Kidney (tissue), 14 donors: ENCODE data around the gene GFER. TPM values are rescaled to one million over a fixed set of nuclear protein-coding genes. Genes with fewer than 3 reads are reported as not detected.

Experiments used
- DNase-seq, 5 donors: peaks; one replicate each; pipeline ENCODE4 v3.0.0-alpha.2; 2013 to 2020
- FAIRE-seq: peaks from 2 replicates; lab custom pipeline; 2012; peaks lifted over from hg19 to GRCh38; lab: Jason Lieb, UNC
- H3K27ac ChIP-seq, 2 donors: one replicate each; pipeline ENCODE4 v1.7.0; 2013; ENCODE audit warnings: low read depth in 2 of 2, low read length in 2 of 2, inconsistent platforms in 1 of 2
- H3K27me3 ChIP-seq: one replicate; pipeline ENCODE4 v1.7.1; 2013; ENCODE audit warnings: low read length, inconsistent platforms; ENCODE audit not compliant: control insufficient read depth, insufficient read depth
- H3K36me3 ChIP-seq, 3 donors: one replicate each; pipeline versions ENCODE4 v1.7.0 to v1.7.1; 2013; ENCODE audit warnings: low read length in 3 of 3, control low read depth in 1 of 3, inconsistent platforms in 1 of 3; ENCODE audit not compliant: insufficient read depth in 3 of 3, control insufficient read depth in 2 of 3
- H3K4me1 ChIP-seq, 3 donors: one replicate each; pipeline versions ENCODE4 v1.7.0 to v1.7.1; 2013; ENCODE audit warnings: low read length in 3 of 3, inconsistent platforms in 1 of 3, low read depth in 1 of 3; ENCODE audit not compliant: control insufficient read depth in 2 of 3, insufficient read depth in 2 of 3
- H3K4me3 ChIP-seq, 3 donors: one replicate each; pipeline versions ENCODE4 v1.7.0 to v1.8.1; 2013; ENCODE audit warnings: low read length in 3 of 3, control low read depth in 1 of 3, inconsistent platforms in 1 of 3
- H3K9ac ChIP-seq, 3 donors: one replicate each; pipeline versions ENCODE4 v1.7.0 to v1.7.1; 2013; ENCODE audit warnings: low read length in 3 of 3, control low read depth in 1 of 3, inconsistent platforms in 1 of 3
- H3K9me3 ChIP-seq, 3 donors: one replicate each; pipeline versions ENCODE4 v1.7.0 to v1.7.1; 2013; ENCODE audit warnings: low read length in 3 of 3, control low read depth in 1 of 3, inconsistent platforms in 1 of 3; ENCODE audit not compliant: control insufficient read depth in 2 of 3, insufficient read depth in 1 of 3
- intact Hi-C: fragments of 100-400 bp; cut with DNase I; formaldehyde crosslinking; loops from one replicate; pipeline ENCODE4 v1.11.1; 2022
- polyA plus RNA-seq: library from polyadenylated mRNA; stranded (reverse); fragments of 350-450 nt; fragmentation: Illumina TruSeq; extraction: RNeasy Lipid Tissue Mini Kit (QIAGEN cat#74804); gene quantifications from one replicate; pipeline ENCODE4 v1.2.3, GENCODE V29; 2014; ENCODE audit warnings: low read depth, low replicate concordance; ENCODE audit not compliant: insufficient read depth
- total RNA-seq: library from RNA; stranded (reverse); fragmentation: NEBNext Ultra II Directional; extraction: Animal tissue kit (Norgen Biotek cat#: 25700); gene quantifications from one replicate; pipeline ENCODE4 v1.2.1, GENCODE V29; 2021
- TF ChIP-seq, protein P1 (sequence below): IDR thresholded peaks from 3 replicates; pipeline ENCODE4 v1.5.1; 2012; ENCODE audit warnings: mild to moderate bottlenecking, moderate library complexity, borderline replicate concordance; ENCODE audit not compliant: insufficient read depth; ENCODE audit errors: extremely low read depth
- donor health status: control.
- donor health status: control.
- donor health status: control.
- donor health status: control.
- donor health status: control.
- donor health status: DM: yes; HTN: yes; CAD: no.
- donor health status: Normal renal cell carcinoma (clear cell type).

GFER gene
- total and polyA plus RNA-seq, 2 donors from 2014 or later: 25.0 to 45.6 TPM

DNA sequence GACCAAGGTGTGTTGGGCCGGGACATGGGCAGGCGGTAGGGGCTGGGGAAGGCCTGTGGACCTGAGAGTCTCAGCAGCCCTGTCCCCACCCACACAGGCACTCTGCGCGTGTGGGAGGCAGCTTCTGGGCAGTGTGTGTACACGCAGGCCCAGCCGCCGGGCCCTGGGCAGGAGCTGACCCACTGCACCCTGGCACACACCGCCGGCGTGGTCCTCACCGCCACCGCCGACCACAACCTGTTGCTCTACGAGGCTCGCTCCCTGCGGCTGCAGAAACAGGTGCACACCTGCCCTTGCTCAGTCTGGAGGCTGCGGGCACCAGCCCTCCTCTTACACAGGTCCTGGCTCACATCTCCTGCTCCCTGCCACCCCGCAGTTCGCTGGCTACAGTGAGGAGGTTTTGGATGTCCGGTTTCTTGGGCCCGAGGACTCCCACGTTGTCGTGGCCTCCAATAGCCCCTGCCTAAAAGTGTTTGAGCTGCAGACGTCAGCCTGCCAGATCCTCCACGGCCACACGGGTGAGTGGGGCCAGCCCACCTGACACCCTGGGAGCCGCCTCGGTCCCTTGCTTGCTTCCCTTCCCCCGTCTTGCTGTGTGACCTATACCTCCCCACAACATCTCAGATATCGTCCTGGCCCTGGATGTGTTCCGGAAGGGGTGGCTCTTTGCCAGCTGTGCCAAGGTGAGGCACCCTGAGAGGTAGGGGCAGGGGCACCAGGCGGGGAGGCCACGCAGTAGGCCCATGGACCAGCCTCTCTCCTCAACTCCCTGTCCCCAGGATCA is 8.4 kb upstream of the GFER start:
- DNase-seq (peak in 1 of 5 donors; percentile 75), FAIRE-seq (no peak)
- H3K36me3 ChIP-seq: peaks cover 0 to 21% (median 13%) of the 10 kb centered on the region in 3 donors
- H3K9ac ChIP-seq: no peak overlapping the region
- peaks cover 9% of the 10 kb centered on the region for H3K27me3 ChIP-seq
- H3K4me3 ChIP-seq: no peak overlapping the region
- no peaks in the 10 kb centered on the region for H3K9me3 ChIP-seq
- no peak overlapping the region for H3K27ac ChIP-seq
- intact Hi-C loops: no loop called here
- TF ChIP-seq, protein P1, sequence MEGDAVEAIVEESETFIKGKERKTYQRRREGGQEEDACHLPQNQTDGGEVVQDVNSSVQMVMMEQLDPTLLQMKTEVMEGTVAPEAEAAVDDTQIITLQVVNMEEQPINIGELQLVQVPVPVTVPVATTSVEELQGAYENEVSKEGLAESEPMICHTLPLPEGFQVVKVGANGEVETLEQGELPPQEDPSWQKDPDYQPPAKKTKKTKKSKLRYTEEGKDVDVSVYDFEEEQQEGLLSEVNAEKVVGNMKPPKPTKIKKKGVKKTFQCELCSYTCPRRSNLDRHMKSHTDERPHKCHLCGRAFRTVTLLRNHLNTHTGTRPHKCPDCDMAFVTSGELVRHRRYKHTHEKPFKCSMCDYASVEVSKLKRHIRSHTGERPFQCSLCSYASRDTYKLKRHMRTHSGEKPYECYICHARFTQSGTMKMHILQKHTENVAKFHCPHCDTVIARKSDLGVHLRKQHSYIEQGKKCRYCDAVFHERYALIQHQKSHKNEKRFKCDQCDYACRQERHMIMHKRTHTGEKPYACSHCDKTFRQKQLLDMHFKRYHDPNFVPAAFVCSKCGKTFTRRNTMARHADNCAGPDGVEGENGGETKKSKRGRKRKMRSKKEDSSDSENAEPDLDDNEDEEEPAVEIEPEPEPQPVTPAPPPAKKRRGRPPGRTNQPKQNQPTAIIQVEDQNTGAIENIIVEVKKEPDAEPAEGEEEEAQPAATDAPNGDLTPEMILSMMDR: no peak
- peaks cover 0 to 13% (median 4%) of the 10 kb centered on the region in 3 donors for H3K4me1 ChIP-seq

DNA sequence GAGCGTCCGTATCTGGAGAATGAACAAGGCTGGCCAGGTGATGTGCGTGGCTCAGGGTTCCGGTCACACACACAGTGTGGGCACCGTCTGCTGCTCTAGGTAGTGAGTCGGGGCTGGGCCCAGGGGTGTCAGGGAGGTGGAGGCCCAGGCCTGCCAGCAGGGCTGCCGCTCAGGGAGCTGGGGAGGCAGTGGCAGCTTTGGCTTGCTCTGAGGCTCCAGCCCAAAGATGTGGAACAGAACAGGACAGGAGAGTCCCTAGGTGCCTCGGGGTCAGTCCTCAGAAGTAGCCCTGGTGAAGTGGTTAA is 7.8 kb upstream of the GFER start:
- peaks cover 14% of the 10 kb centered on the region for H3K27me3 ChIP-seq
- H3K27ac ChIP-seq: no peak overlapping the region
- H3K36me3 ChIP-seq: peaks cover 0 to 21% (median 13%) of the 10 kb centered on the region in 3 donors
- H3K4me1 ChIP-seq: peaks cover 0 to 10% (median 4%) of the 10 kb centered on the region in 3 donors
- no peak overlapping the region for H3K4me3 ChIP-seq
- DNase-seq: peak in 1 of 5 donors; percentile 43
- FAIRE-seq: no peak
- H3K9ac ChIP-seq: no peak overlapping the region
- TF ChIP-seq, protein P1: no peak
- intact Hi-C loops: no loop called here
- H3K9me3 ChIP-seq: no peaks in the 10 kb centered on the region

DNA sequence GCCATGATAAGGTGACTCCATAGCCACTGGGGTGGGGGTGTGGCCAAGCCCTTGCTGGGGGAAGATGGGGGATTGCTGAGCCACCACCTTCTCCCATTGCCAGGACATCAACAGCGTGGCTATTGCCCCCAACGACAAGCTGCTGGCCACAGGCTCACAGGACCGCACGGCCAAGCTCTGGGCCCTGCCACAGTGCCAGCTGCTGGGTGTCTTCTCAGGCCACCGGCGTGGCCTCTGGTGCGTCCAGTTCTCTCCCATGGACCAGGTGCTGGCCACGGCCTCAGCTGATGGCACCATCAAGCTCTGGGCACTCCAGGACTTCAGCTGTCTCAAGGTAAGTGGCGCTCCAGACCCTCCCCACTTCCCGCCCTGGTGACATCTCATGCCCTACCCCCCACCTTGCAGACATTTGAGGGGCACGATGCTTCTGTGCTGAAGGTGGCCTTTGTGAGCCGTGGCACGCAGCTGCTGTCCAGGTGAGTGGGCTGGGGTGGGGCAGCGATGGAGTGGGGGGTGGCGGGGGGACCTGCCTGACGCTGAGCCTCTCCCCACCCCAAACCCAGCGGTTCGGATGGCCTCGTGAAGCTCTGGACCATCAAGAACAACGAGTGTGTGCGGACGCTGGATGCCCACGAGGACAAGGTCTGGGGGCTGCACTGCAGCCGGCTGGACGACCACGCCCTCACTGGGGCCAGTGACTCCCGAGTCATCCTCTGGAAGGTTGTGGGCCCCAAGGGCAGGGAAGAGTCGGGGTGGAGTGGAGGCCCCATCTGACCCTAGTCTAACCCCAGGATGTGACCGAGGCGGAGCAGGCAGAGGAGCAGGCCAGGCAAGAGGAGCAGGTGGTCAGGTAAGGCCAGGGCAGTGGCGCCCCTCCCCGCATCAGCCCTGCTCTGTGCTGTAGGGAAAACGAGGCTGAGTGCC is 6.8 kb upstream of the GFER start:
- DNase-seq (peak in 1 of 5 donors; percentile 61), FAIRE-seq (no peak)
- intact Hi-C loops: no loop called here
- Histone ChIP-seq H3K9me3 (no peaks in the 10 kb centered on the region), H3K27me3 (peaks cover 25% of the 10 kb centered on the region), H3K4me1 (peaks cover 0 to 10% (median 4%) of the 10 kb centered on the region in 3 donors), H3K27ac (no peak overlapping the region), H3K9ac (no peak overlapping the region), H3K36me3 (peaks cover 0 to 21% (median 13%) of the 10 kb centered on the region in 3 donors), H3K4me3 (no peak overlapping the region)
- TF ChIP-seq, protein P1: no peak
